MM.1S (cell line): ENCODE data around the gene ARPP19.

Experiments used
- EZH2 ChIP-seq: fragments of 300-600 bp; sonication (generic); optimal IDR thresholded peaks from 2 replicates; pipeline ENCODE3; 2017; ENCODE audit warnings: low read depth, mild to moderate bottlenecking, antibody characterized with exemption, low read length, mixed read lengths
- EZH2phosphoT487 ChIP-seq: fragments of 300-600 bp; sonication (generic); IDR thresholded peaks from 2 replicates; pipeline ENCODE4 v1.6.1; 2018; ENCODE audit warnings: antibody characterized with exemption, low read length
- TF ChIP-seq, protein P1 (sequence below): fragments of 300-600 bp; sonication (generic); IDR thresholded peaks from 2 replicates; pipeline ENCODE4 v1.5.1; 2016; ENCODE audit warnings: antibody characterized with exemption, low read length, mixed read lengths

DNA sequence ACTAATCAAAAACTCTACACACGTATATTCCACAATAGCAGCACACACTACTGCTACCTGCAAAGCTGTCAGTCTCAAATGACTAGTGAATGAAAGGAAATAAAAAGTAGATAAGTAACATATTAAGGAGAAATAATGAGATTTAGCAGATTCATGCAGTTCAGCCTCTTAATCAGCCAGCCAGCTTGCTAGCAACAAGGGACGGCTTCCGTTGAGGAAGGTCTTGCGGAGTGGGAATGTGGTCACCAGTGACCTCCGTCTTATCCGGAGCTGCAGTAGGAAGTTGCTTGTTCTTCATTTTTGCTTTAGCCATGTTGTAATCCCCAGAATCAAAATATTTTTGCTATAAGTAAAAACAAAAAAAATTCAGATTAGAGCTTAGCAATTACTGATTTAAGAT, 17.1 kb downstream of the ARPP19 start:
- TF ChIP-seq, protein P1, sequence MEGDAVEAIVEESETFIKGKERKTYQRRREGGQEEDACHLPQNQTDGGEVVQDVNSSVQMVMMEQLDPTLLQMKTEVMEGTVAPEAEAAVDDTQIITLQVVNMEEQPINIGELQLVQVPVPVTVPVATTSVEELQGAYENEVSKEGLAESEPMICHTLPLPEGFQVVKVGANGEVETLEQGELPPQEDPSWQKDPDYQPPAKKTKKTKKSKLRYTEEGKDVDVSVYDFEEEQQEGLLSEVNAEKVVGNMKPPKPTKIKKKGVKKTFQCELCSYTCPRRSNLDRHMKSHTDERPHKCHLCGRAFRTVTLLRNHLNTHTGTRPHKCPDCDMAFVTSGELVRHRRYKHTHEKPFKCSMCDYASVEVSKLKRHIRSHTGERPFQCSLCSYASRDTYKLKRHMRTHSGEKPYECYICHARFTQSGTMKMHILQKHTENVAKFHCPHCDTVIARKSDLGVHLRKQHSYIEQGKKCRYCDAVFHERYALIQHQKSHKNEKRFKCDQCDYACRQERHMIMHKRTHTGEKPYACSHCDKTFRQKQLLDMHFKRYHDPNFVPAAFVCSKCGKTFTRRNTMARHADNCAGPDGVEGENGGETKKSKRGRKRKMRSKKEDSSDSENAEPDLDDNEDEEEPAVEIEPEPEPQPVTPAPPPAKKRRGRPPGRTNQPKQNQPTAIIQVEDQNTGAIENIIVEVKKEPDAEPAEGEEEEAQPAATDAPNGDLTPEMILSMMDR: no peak
- no peak for TF ChIP-seq EZH2
- TF ChIP-seq EZH2phosphoT487: no peak
